Stimulated activated naive B cell treated with anti-CD40 and anti-IgM and Interleukin-4, amounts not matched to agents 10 μg/mL and 1 μg/mL and 100 μg/mL, for 72 hours (primary cell): ENCODE measurements around the gene POLDIP3.
A peak's percentile ranks its signal among the peaks of the same experiment; 100 is the strongest.

ENCODE experiments used
- ATAC-seq, 2 donors: fragments of 150-1000 bp; cut with Tn5 transposase; replicated peaks; 2 replicates each; pipeline ENCODE4 v1.10.0; 2021; ENCODE audit warnings: moderate library complexity in 1 of 2
- DNase-seq: peaks from one replicate; pipeline ENCODE4 v3.0.0; 2021
- H3K27ac Mint-ChIP-seq: one replicate; pipeline ENCODE4 v1.8.0; 2022; ENCODE audit warnings: mild to moderate bottlenecking, mixed read lengths
- H3K27me3 Mint-ChIP-seq, 2 donors: one replicate each; pipeline ENCODE4 v1.8.0; 2022; ENCODE audit warnings: mixed read lengths in 2 of 2
- H3K36me3 Mint-ChIP-seq, 2 donors: one replicate each; pipeline ENCODE4 v1.8.0; 2022; ENCODE audit warnings: mixed read lengths in 2 of 2, mild to moderate bottlenecking in 1 of 2
- H3K4me1 Mint-ChIP-seq, 2 donors: one replicate each; pipeline ENCODE4 v1.8.0; 2022; ENCODE audit warnings: mixed read lengths in 2 of 2, mild to moderate bottlenecking in 1 of 2
- H3K4me3 Mint-ChIP-seq, 2 donors: one replicate each; pipeline ENCODE4 v1.8.0; 2022; ENCODE audit warnings: mild to moderate bottlenecking in 2 of 2, mixed read lengths in 2 of 2, moderate library complexity in 1 of 2
- H3K9me3 Mint-ChIP-seq, 2 donors: one replicate each; pipeline ENCODE4 v1.8.0; 2022; ENCODE audit warnings: mixed read lengths in 2 of 2, mild to moderate bottlenecking in 1 of 2

The POLDIP3 gene

DNA sequence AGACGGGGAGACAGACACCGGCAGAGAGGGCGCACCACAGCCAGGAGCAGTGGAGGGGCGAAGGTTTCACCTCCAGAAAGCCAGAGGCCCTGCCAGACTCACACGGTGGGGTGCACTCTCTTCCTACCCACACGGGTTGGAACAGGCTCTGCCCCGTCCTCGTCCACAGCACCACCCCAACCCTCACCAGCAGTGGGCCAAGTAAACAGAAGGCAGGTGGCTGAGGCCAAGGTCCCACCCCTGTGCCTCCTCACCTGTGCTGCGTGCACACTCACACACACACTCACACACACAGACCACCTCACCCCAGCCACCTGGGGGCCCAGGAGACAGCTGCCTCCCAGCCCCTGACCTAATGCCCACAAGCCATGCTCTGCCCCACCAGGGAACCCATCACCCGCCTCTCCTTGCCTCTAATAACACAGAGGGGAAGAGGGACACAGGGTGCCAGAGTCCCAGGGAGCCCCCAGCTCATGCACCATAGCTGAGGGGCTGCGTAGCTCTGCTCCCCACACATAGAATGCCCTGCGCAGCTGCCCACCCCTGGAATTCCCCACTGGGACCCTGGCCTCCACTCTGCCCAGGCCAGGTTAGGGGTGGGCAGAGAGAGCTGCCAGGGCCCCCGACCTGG, 31.4 kb upstream of the POLDIP3 start:
- DNase-seq (no peak), ATAC-seq (no peak)
- peak overlapping the region; percentile 82 for H3K27ac Mint-ChIP-seq
- no peaks in the 10 kb centered on the region for H3K9me3 Mint-ChIP-seq
- H3K4me3 Mint-ChIP-seq: peak overlapping the region; percentile 51 to 57
- H3K4me1 Mint-ChIP-seq: peaks cover 42 to 69% of the 10 kb centered on the region in 2 donors
- no peaks in the 10 kb centered on the region for H3K27me3 Mint-ChIP-seq
- peaks cover 8 to 11% of the 10 kb centered on the region in 2 donors for H3K36me3 Mint-ChIP-seq

GRCh38 chr22:42645341-42645937, 30.8 kb upstream of the POLDIP3 start:
- Mint-ChIP-seq H3K27me3 (no peaks in the 10 kb centered on the region), H3K4me3 (peak overlapping the region; percentile 13 to 51), H3K4me1 (peaks cover 45 to 71% of the 10 kb centered on the region in 2 donors), H3K36me3 (peaks cover 8 to 15% of the 10 kb centered on the region in 2 donors), H3K27ac (peak overlapping the region; percentile 77), H3K9me3 (no peaks in the 10 kb centered on the region)
- ATAC-seq: no peak
- DNase-seq: no peak

GRCh38 chr22:42644422-42645340, 30.0 kb upstream of the POLDIP3 start:
- H3K4me1 Mint-ChIP-seq: peaks cover 48 to 72% of the 10 kb centered on the region in 2 donors
- DNase-seq (no peak), ATAC-seq (no peak)
- H3K36me3 Mint-ChIP-seq: peaks cover 8 to 15% of the 10 kb centered on the region in 2 donors
- H3K4me3 Mint-ChIP-seq: peak overlapping the region; percentile 13 to 51
- H3K27ac Mint-ChIP-seq: peak overlapping the region; percentile 77
- no peaks in the 10 kb centered on the region for H3K9me3 Mint-ChIP-seq
- H3K27me3 Mint-ChIP-seq: no peaks in the 10 kb centered on the region

DNA sequence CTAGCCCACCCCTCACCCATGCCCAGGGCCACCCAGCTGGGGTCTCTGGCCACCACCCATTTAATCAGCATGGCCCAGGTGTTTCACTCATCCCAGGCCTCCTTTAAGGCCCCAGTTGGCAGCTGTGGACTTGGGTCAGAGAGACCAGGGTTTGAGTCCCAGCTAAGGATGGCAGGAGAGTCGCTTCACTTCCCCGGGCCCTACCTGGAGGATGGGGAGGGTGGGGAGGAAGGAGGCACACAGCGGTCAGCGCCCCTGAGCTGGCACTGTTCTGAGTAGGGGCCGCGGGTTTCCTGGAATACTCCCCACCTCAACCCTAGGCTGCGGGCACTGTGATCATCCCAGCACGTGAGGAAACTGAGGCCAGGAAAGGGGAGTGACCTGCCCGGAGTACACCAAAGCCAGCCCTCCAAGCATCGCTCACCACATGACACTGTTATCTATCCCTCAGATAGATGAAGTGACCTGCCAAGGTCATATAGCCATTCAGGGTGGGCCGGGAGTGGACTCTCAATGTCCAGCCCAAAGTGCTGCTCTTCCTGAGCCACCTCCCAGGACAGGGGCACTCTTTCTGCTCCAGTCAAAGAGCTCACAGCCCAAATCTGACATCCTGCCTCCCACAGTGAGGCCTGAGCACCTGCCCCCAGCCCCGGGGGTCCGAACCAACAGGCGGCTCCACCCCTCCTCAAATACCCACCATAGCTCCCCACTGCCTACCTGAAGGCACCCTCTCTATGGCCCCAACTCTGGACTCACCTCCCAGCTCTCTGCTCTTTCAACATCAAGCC, 29.1 kb upstream of the POLDIP3 start:
- ATAC-seq: no peak
- Mint-ChIP-seq H3K36me3 (peaks cover 8 to 15% of the 10 kb centered on the region in 2 donors), H3K9me3 (no peaks in the 10 kb centered on the region), H3K27me3 (no peaks in the 10 kb centered on the region), H3K27ac (peak overlapping the region; percentile 11), H3K4me1 (peaks cover 48 to 71% of the 10 kb centered on the region in 2 donors), H3K4me3 (no peak overlapping the region)
- DNase-seq: no peak

- Mint-ChIP-seq H3K27me3 (no peaks in the 10 kb centered on the region), H3K4me1 (peaks cover 45 to 63% of the 10 kb centered on the region in 2 donors), H3K27ac (peak overlapping the region; percentile 79), H3K36me3 (peaks cover 8 to 15% of the 10 kb centered on the region in 2 donors), H3K9me3 (no peaks in the 10 kb centered on the region), H3K4me3 (no peak overlapping the region)
- ATAC-seq: peak; percentile 83 to 85
- no peak for DNase-seq
Observed at GRCh38 chr22:42642806-42643633, 28.3 kb upstream of the POLDIP3 start.

DNA sequence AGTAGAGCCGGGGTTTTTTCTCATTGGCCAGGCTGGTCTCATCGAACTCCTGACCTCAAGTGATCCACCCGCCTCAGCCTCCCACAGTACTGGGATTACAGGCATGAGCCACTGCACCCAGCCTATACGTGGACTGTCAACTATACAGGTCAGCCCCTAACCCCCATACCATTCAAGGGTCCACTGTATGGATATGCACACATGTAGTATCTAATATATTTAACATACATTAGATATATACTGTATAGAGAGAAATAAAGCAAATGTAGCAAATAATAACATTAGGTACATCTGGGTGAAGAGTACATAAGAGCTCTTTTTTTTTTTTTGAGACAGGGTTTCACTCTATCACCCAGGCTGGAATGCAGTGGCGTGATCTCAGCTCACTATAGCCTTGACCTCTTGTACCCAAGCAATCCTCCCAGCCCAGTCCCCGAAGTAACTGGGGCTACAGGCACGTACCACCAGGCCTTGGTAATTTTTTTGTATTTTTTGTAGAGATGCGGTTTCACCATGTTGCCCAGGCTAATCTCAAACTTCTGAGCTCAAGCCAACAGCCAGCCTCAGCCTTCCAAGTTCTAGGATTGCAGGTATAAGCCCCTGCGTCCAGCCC, 27.2 kb upstream of the POLDIP3 start:
- no peak overlapping the region for H3K4me3 Mint-ChIP-seq
- no peaks in the 10 kb centered on the region for H3K27me3 Mint-ChIP-seq
- no peaks in the 10 kb centered on the region for H3K9me3 Mint-ChIP-seq
- H3K36me3 Mint-ChIP-seq: peaks cover 8 to 19% of the 10 kb centered on the region in 2 donors
- no peak for ATAC-seq
- peaks cover 46 to 57% of the 10 kb centered on the region in 2 donors for H3K4me1 Mint-ChIP-seq
- no peak for DNase-seq
- H3K27ac Mint-ChIP-seq: no peak overlapping the region

DNA sequence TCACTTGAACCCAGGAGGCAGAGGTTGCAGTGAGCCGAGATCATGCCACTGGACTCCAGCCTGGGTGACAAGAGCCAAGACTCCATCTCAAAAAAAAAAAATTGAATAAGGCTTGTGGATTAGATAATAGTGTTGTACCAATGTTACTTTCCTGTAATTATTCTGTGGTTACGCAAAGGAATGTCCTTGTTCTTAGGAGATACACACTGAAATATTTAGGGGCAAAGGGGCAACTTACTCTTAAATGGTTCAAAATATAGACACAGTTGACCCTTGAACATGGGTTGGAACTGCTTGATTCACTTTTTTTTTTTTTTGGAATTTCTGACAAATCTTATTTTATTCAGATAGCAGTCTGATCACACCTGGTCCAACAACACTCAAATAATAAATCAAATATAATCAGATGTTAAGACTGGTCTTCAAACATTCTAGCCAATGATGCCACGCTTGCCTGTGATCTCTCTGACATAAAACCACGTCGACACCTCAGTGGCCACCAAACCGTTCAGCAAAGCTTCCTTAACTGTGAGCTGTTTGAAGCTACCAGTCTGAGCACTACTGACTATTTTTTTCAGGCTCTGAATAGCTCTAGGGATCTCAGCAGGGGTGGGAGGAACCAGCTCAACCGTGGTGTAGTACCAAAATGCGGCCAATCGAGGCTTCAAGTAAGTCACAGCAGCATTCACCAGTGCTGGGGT, 25.0 kb upstream of the POLDIP3 start:
- no peak overlapping the region for H3K4me3 Mint-ChIP-seq
- H3K36me3 Mint-ChIP-seq: peaks cover 9 to 32% of the 10 kb centered on the region in 2 donors
- no peak overlapping the region for H3K27ac Mint-ChIP-seq
- DNase-seq (no peak), ATAC-seq (peak; percentile 31 to 55)
- no peaks in the 10 kb centered on the region for H3K9me3 Mint-ChIP-seq
- no peaks in the 10 kb centered on the region for H3K27me3 Mint-ChIP-seq
- peaks cover 26 to 42% of the 10 kb centered on the region in 2 donors for H3K4me1 Mint-ChIP-seq

- no peak overlapping the region for H3K4me3 Mint-ChIP-seq
- H3K27ac Mint-ChIP-seq: no peak overlapping the region
- no peaks in the 10 kb centered on the region for H3K27me3 Mint-ChIP-seq
- no peaks in the 10 kb centered on the region for H3K9me3 Mint-ChIP-seq
- no peak for DNase-seq
- H3K36me3 Mint-ChIP-seq: peaks cover 9 to 32% of the 10 kb centered on the region in 2 donors
- H3K4me1 Mint-ChIP-seq: peaks cover 11 to 26% of the 10 kb centered on the region in 2 donors
- no peak for ATAC-seq
Observed at GRCh38 chr22:42637555-42637954, 22.9 kb upstream of the POLDIP3 start.

- Mint-ChIP-seq H3K27ac (no peak overlapping the region), H3K4me3 (no peak overlapping the region), H3K36me3 (peaks cover 16 to 39% of the 10 kb centered on the region in 2 donors), H3K27me3 (no peaks in the 10 kb centered on the region), H3K4me1 (peaks cover 11 to 22% of the 10 kb centered on the region in 2 donors), H3K9me3 (no peaks in the 10 kb centered on the region)
- ATAC-seq (no peak), DNase-seq (no peak)
Observed at GRCh38 chr22:42636506-42636905, 21.8 kb upstream of the POLDIP3 start.

- Mint-ChIP-seq H3K27ac (no peak overlapping the region), H3K27me3 (no peaks in the 10 kb centered on the region), H3K36me3 (peaks cover 21 to 40% of the 10 kb centered on the region in 2 donors), H3K4me3 (no peak overlapping the region), H3K9me3 (no peaks in the 10 kb centered on the region), H3K4me1 (peaks cover 8 to 15% of the 10 kb centered on the region in 2 donors)
- ATAC-seq (no peak), DNase-seq (no peak)
Observed at GRCh38 chr22:42635531-42635930, 20.8 kb upstream of the POLDIP3 start.

DNA sequence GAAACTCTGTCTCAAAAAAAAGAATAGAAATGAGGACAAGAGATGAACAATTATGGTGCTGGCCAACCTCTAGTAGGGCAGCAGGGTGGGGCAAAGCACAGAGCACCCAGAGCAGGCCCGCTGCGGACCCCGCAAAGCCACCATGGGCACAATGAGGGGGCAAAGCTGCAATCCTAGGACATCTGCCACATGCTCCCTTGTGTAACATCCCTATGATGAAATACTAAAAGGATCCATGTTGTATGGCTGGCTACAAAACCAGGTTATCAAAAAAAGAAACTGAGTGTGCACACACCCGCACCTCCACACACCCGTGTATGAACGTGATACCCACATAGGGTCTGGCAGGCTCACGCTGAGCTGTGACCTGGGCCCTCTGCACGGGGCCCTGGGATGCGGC, 18.3 kb upstream of the POLDIP3 start:
- Mint-ChIP-seq H3K27me3 (no peaks in the 10 kb centered on the region), H3K27ac (no peak overlapping the region), H3K4me1 (peaks cover 5 to 12% of the 10 kb centered on the region in 2 donors), H3K36me3 (peaks cover 35 to 55% of the 10 kb centered on the region in 2 donors), H3K4me3 (no peak overlapping the region), H3K9me3 (no peaks in the 10 kb centered on the region)
- ATAC-seq: no peak
- no peak for DNase-seq

GRCh38 chr22:42632096-42632495, 17.4 kb upstream of the POLDIP3 start:
- peaks cover 0 to 8% of the 10 kb centered on the region in 2 donors for H3K4me1 Mint-ChIP-seq
- ATAC-seq (no peak), DNase-seq (no peak)
- H3K4me3 Mint-ChIP-seq: no peak overlapping the region
- H3K27ac Mint-ChIP-seq: no peak overlapping the region
- no peaks in the 10 kb centered on the region for H3K9me3 Mint-ChIP-seq
- peaks cover 38 to 51% of the 10 kb centered on the region in 2 donors for H3K36me3 Mint-ChIP-seq
- no peaks in the 10 kb centered on the region for H3K27me3 Mint-ChIP-seq
